ENCODE data around the gene HES1. TPM values are rescaled to one million over a fixed set of nuclear protein-coding genes. Genes with fewer than 3 reads are reported as not detected.

Gene HES1
- total RNA-seq, 1 donor, result 13.4 TPM

DNA sequence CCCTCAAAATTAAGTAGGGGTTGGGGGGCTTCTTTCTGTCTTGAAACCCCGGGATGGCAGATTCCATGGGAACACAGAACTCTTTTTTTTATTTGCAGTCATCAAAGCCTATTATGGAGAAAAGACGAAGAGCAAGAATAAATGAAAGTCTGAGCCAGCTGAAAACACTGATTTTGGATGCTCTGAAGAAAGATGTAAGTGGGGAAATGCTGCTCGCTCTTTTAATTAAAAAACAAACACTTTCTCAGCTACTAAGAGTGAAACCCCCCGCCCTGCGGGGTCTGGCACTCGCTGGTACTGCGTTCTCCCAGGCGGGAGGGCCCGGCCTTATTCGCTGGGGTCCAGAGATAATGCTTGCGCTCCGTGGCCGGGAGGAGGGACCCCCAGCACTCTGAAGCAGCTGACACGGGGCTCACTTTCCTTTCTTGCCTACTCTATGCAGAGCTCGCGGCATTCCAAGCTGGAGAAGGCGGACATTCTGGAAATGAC, 615 bp downstream of the HES1 start:
- H3K4me3 ChIP-seq (ENCODE audit: low read depth, low read length), result peak overlapping the region; percentile 75
- DNase-seq (ENCODE audit: low read depth), result no peak
- TF ChIP-seq, protein P1, sequence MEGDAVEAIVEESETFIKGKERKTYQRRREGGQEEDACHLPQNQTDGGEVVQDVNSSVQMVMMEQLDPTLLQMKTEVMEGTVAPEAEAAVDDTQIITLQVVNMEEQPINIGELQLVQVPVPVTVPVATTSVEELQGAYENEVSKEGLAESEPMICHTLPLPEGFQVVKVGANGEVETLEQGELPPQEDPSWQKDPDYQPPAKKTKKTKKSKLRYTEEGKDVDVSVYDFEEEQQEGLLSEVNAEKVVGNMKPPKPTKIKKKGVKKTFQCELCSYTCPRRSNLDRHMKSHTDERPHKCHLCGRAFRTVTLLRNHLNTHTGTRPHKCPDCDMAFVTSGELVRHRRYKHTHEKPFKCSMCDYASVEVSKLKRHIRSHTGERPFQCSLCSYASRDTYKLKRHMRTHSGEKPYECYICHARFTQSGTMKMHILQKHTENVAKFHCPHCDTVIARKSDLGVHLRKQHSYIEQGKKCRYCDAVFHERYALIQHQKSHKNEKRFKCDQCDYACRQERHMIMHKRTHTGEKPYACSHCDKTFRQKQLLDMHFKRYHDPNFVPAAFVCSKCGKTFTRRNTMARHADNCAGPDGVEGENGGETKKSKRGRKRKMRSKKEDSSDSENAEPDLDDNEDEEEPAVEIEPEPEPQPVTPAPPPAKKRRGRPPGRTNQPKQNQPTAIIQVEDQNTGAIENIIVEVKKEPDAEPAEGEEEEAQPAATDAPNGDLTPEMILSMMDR (IDR thresholded peaks at IDR 0.05; ENCODE audit: insufficient read depth, low read depth, low read length), result no peak

DNA sequence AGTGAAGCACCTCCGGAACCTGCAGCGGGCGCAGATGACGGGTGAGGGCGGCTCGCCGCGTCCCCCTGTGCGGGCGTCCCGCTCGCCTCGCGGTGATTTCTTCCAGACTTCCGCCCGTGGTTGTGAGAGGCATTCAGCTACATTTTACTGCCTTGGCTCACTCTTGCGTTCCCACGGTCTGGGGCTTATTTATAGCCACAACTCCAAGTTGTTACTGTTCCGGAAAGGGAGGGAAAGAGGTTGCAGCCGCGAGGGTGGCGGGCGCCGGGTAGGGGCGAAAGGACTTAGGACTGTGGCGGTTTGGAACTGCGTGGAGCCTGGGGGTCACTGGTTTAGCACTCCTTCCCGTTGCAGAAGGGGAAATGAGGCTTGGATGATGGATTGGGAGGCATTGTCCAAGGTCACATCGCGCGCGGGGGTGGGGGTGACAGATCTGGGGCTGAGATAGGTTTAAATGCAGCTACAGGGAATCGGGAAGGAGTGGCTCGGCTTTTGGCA, 1.1 kb downstream of the HES1 start:
- DNase-seq (ENCODE audit: low read depth), result peak; percentile 90
- peak overlapping the region; percentile 75 for H3K4me3 ChIP-seq (ENCODE audit: low read depth, low read length)
- TF ChIP-seq, protein P1 (IDR thresholded peaks at IDR 0.05; ENCODE audit: insufficient read depth, low read depth, low read length), result no peak

DNA sequence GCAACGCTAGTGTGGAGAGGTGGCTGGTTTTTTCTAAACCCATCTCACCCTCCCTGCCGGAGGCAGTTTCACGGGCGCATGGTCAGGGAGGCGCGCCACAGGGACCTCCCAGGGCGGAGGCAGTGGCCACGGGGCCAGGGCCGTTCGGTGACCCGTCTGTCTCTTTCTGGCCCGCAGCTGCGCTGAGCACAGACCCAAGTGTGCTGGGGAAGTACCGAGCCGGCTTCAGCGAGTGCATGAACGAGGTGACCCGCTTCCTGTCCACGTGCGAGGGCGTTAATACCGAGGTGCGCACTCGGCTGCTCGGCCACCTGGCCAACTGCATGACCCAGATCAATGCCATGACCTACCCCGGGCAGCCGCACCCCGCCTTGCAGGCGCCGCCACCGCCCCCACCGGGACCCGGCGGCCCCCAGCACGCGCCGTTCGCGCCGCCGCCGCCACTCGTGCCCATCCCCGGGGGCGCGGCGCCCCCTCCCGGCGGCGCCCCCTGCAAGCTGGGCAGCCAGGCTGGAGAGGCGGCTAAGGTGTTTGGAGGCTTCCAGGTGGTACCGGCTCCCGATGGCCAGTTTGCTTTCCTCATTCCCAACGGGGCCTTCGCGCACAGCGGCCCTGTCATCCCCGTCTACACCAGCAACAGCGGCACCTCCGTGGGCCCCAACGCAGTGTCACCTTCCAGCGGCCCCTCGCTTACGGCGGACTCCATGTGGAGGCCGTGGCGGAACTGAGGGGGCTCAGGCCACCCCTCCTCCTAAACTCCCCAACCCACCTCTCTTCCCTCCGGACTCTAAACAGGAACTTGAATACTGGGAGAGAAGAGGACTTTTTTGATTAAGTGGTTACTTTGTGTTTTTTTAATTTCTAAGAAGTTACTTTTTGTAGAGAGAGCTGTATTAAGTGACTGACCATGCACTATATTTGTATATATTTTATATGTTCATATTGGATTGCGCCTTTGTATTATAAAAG, 1.8 kb downstream of the HES1 start:
- peak overlapping the region; percentile 75 for H3K4me3 ChIP-seq (ENCODE audit: low read depth, low read length)
- TF ChIP-seq, protein P1 (IDR thresholded peaks at IDR 0.05; ENCODE audit: insufficient read depth, low read depth, low read length), result peak; percentile 38
- peak; percentile 76 for DNase-seq (ENCODE audit: low read depth)

DNA sequence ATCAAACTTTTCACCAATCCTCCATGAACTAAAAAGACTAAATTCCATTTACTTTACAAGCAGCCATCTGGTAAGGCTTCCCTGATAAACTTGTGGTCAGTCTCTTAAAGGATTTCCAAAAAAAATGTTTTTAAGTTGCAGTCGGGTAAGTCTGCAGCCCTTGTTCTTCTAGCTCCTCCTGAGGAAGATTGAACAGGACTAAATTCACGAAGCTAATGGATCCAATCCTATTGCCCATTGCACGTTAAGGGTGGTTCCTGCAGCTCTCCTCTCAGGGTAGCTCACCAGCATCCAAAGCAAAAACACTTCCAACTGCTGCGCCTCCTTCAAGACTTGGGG, 2.8 kb downstream of the HES1 start:
- peak; percentile 90 for DNase-seq (ENCODE audit: low read depth)
- TF ChIP-seq, protein P1 (IDR thresholded peaks at IDR 0.05; ENCODE audit: insufficient read depth, low read depth, low read length), result no peak
- H3K4me3 ChIP-seq (ENCODE audit: low read depth, low read length), result peak overlapping the region; percentile 75

- TF ChIP-seq, protein P1 (IDR thresholded peaks at IDR 0.05; ENCODE audit: insufficient read depth, low read depth, low read length), result no peak
- peak overlapping the region; percentile 31 for H3K4me3 ChIP-seq (ENCODE audit: low read depth, low read length)
- DNase-seq (ENCODE audit: low read depth), result peak; percentile 97
Observed at GRCh38 chr3:194139071-194139813, 3.3 kb downstream of the HES1 start.

DNA sequence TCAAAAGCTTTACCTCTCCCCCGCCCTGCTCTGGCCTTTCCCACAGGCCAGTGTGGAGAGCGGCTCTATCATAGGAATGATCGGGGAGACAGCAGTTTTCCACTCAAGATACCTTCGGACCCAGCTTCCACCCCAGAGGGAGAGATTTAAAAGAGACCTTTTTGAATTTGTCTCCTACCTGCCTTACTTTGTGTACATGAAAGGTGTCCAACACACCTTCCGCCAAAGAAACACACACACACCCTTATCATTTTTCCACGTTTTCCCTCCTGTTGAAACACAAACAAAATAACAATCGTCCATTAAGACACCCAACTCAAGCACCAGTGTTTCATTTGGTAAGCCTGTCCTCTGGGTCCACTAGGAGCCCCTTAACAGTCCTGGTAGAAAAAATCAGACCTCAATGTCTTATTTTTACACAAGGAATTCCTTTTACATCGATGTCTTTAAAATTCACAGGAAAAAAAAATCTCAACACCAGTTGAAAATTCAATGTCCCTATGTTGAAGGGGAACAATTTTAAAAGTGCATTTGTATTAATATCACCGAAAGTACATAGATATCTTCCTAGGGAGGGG, 4.0 kb downstream of the HES1 start:
- TF ChIP-seq, protein P1 (IDR thresholded peaks at IDR 0.05; ENCODE audit: insufficient read depth, low read depth, low read length), result no peak
- H3K4me3 ChIP-seq (ENCODE audit: low read depth, low read length), result no peak overlapping the region
- DNase-seq (ENCODE audit: low read depth), result peak; percentile 57

Data from fibroblast of villous mesenchyme (primary cell).